Panc1 (cell line): Measurements from ENCODE around the gene ALG10B. TPM values are rescaled to one million over a fixed set of nuclear protein-coding genes. Genes with fewer than 3 reads are reported as not detected.
"Not testable (repeated sequence)": the region's sequence is repeated elsewhere in the genome, so short reads cannot be mapped to it uniquely, and the experiment has no call there.

Experiments used
- ATAC-seq: fragments of 200-7000 bp; cut with Tn5 transposase; 2 replicates; pipeline ENCODE4 v1.9.1; 2020; ENCODE audit warnings: mild to moderate bottlenecking, moderate library complexity
- BruUV-seq: library from RNA; stranded (reverse); fragments of 400-500 nt; replicated peaks from 2 replicates; lab custom pipeline; 2021; lab: Mats Ljungman, UMichigan
- CTCF ChIA-PET: fragments of 300-600 bp; sonication (Branson Sonifier 250); formaldehyde crosslinking; loops from one replicate; lab custom pipeline; 2022; ENCODE audit warnings: antibody characterized with exemption; lab: Charles Lee
- POLR2A ChIA-PET: fragments of 300-600 bp; sonication (Branson Sonifier 250); formaldehyde crosslinking; loops from one replicate; lab custom pipeline; 2022; ENCODE audit warnings: antibody characterized with exemption; lab: Charles Lee
- DNase-seq: peaks from one replicate; pipeline ENCODE4 v3.0.0-alpha.2; 2010; ENCODE audit warnings: low read depth, low spot score
- H3K27ac ChIP-seq: 2 replicates; pipeline ENCODE4 v1.5.1; 2011; ENCODE audit warnings: mild to moderate bottlenecking, low read length, inconsistent platforms
- H3K27me3 ChIP-seq: fragments of 200-500 bp; sonication (Bioruptor generic); 2 replicates; pipeline ENCODE4 v1.6.0; 2014; ENCODE audit warnings: low read length, inconsistent platforms; ENCODE audit not compliant: control insufficient read depth, insufficient read depth
- H3K36me3 ChIP-seq: fragments of 200-500 bp; sonication (Bioruptor generic); 2 replicates; pipeline ENCODE4 v1.5.1; 2014; ENCODE audit warnings: inconsistent platforms, mild to moderate bottlenecking, low read length, moderate library complexity; ENCODE audit not compliant: control insufficient read depth, insufficient read depth
- H3K4me1 ChIP-seq: 2 replicates; pipeline ENCODE4 v1.5.1; 2011; ENCODE audit warnings: inconsistent platforms, mild to moderate bottlenecking, low read length, moderate library complexity; ENCODE audit not compliant: control insufficient read depth, insufficient read depth
- H3K4me3 ChIP-seq, 2 experiments: 2 replicates each; pipeline ENCODE4 v1.5.1; 2011 to 2012; ENCODE audit warnings: low read depth in 2 of 2, low read length in 2 of 2, mild to moderate bottlenecking in 2 of 2, inconsistent platforms in 1 of 2, moderate library complexity in 1 of 2
- H3K9me3 ChIP-seq: fragments of 200-500 bp; sonication (Bioruptor generic); 2 replicates; pipeline ENCODE4 v1.5.1; 2014; ENCODE audit warnings: low read depth, mild to moderate bottlenecking, inconsistent platforms, low read length, moderate library complexity; ENCODE audit not compliant: control insufficient read depth, insufficient read depth
- POLR2AphosphoS5 ChIP-seq: IDR thresholded peaks from 2 replicates; pipeline ENCODE4 v1.6.1; 2012; ENCODE audit warnings: mild to moderate bottlenecking, low read depth, low read length, moderate library complexity
- SIN3A ChIP-seq: IDR thresholded peaks from 2 replicates; pipeline ENCODE4 v1.6.1; 2012; ENCODE audit warnings: low read depth, mild to moderate bottlenecking, low read length, moderate library complexity, borderline replicate concordance; ENCODE audit not compliant: insufficient read depth
- TCF7L2 ChIP-seq: IDR thresholded peaks from 2 replicates; pipeline ENCODE4 v1.6.1; 2011; ENCODE audit warnings: mild to moderate bottlenecking, low read depth, low read length, inconsistent platforms
- in situ Hi-C: cut with HindIII; loops from 2 replicates; pipeline ENCODE4 v1.10.0; 2016; ENCODE audit warnings: low sequenced_read_pairs, low pct_unique_long_range_greater_than_20kb
- intact Hi-C: fragments of 100-400 bp; cut with micrococcal nuclease; formaldehyde crosslinking; loops from one replicate; pipeline ENCODE4 v1.10.0; 2022; ENCODE audit not compliant: unreplicated experiment
- total RNA-seq: library from RNA; stranded (reverse); gene quantifications from one replicate; pipeline ENCODE4 v1.2.1, GENCODE V29; 2021; ENCODE audit not compliant: unreplicated experiment
- TF ChIP-seq, protein P1 (sequence below), 2 experiments: IDR thresholded peaks; 2 replicates each; pipeline ENCODE4 v1.6.1; 2011 to 2012; ENCODE audit warnings: low read depth in 2 of 2, control low read depth in 1 of 2, low read length in 1 of 2, mild to moderate bottlenecking in 1 of 2, moderate library complexity in 1 of 2; ENCODE audit not compliant: insufficient read depth in 1 of 2
- TF ChIP-seq, protein P2 (sequence below): fragments of 450-650 bp; IDR thresholded peaks from 2 replicates; pipeline ENCODE4 v1.5.1; 2017; ENCODE audit warnings: mild to moderate bottlenecking

The ALG10B gene
- total RNA-seq, 1 experiment from 2014 or later, result 7.2 TPM

DNA sequence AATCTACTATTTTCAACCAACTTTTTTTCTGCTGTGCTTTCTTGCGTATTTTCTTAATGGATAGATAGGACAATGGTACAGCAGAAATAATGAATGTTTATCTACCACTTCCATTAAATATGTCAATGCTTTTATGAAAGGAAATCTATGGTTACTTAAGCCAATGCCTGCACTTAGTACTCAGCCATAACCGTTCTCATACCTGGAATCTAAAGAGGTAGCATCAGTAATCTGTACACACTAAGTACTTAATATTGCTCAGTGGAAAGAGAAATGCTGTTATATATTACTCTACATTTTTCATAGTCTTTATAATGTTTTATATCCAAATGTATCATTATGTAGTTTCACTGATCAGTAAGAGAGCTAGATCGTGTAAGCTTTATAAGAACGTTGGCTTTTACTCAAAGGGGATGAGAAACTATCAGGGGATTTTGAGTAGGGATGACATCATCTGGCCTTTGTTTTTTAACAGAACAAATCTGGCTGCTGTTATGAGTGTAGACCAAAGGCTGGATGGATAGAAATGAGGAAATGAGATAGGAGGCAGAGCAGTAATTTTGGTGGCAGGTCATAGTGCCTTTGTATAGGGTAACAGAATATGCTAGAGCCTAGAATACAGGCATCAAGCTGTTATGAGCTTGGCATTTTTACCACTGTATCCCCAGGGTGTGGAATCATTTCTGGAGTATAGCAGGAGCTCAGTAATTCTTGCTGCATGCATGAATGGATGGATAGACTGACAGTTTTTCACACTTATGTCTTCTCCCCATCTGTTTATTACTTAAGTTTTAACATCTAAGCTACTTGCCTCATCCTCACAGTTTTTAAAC, 34.0 kb downstream of the ALG10B start:
- intact Hi-C loops, result no loop called here

DNA sequence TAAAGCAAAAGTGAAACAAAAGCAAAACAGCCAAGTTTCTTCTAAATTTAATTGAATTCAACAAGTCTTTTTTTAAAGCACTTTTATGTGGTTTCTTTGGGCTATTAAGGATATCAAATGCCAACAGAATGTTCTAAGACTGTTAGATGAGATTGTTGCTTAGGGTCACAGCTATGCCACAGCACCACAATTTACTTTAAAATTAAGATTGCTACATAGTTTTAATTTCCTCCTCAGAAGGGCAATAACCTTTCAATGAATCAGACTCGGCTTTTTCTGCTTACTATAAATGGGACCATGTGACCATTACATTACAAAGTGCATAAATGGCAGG, 34.6 kb downstream of the ALG10B start:
- H3K36me3 ChIP-seq, H3K4me3 ChIP-seq, CTCF ChIA-PET, H3K9me3 ChIP-seq, H3K27ac ChIP-seq, POLR2A ChIA-PET, H3K4me1 ChIP-seq, H3K27me3 ChIP-seq, intact Hi-C loops, BruUV-seq, ATAC-seq, in situ Hi-C loops, DNase-seq: not testable (repeated sequence)

More for the DNA sequence above, 34.0 kb downstream of the ALG10B start:
- DNase-seq (no peak), ATAC-seq (no peak)
- in situ Hi-C loops, result no loop called here
- H3K4me3 ChIP-seq, result no peak overlapping the region
- CTCF ChIA-PET, result no interaction called here
- no peaks in the 10 kb centered on the region for H3K9me3 ChIP-seq
- POLR2A ChIA-PET, result no interaction called here
- no peak overlapping the region for H3K27ac ChIP-seq
- TF ChIP-seq, protein P1, sequence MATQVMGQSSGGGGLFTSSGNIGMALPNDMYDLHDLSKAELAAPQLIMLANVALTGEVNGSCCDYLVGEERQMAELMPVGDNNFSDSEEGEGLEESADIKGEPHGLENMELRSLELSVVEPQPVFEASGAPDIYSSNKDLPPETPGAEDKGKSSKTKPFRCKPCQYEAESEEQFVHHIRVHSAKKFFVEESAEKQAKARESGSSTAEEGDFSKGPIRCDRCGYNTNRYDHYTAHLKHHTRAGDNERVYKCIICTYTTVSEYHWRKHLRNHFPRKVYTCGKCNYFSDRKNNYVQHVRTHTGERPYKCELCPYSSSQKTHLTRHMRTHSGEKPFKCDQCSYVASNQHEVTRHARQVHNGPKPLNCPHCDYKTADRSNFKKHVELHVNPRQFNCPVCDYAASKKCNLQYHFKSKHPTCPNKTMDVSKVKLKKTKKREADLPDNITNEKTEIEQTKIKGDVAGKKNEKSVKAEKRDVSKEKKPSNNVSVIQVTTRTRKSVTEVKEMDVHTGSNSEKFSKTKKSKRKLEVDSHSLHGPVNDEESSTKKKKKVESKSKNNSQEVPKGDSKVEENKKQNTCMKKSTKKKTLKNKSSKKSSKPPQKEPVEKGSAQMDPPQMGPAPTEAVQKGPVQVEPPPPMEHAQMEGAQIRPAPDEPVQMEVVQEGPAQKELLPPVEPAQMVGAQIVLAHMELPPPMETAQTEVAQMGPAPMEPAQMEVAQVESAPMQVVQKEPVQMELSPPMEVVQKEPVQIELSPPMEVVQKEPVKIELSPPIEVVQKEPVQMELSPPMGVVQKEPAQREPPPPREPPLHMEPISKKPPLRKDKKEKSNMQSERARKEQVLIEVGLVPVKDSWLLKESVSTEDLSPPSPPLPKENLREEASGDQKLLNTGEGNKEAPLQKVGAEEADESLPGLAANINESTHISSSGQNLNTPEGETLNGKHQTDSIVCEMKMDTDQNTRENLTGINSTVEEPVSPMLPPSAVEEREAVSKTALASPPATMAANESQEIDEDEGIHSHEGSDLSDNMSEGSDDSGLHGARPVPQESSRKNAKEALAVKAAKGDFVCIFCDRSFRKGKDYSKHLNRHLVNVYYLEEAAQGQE (IDR thresholded peaks at IDR 0.05; ENCODE audit: insufficient read depth in 1 of 2, low read depth in 2 of 2, low read length in 1 of 2), result no peak
- TF ChIP-seq SIN3A (no peak), POLR2AphosphoS5 (no peak), TCF7L2 (no peak)
- TF ChIP-seq, protein P2, sequence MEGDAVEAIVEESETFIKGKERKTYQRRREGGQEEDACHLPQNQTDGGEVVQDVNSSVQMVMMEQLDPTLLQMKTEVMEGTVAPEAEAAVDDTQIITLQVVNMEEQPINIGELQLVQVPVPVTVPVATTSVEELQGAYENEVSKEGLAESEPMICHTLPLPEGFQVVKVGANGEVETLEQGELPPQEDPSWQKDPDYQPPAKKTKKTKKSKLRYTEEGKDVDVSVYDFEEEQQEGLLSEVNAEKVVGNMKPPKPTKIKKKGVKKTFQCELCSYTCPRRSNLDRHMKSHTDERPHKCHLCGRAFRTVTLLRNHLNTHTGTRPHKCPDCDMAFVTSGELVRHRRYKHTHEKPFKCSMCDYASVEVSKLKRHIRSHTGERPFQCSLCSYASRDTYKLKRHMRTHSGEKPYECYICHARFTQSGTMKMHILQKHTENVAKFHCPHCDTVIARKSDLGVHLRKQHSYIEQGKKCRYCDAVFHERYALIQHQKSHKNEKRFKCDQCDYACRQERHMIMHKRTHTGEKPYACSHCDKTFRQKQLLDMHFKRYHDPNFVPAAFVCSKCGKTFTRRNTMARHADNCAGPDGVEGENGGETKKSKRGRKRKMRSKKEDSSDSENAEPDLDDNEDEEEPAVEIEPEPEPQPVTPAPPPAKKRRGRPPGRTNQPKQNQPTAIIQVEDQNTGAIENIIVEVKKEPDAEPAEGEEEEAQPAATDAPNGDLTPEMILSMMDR, result no peak
- no TSS peak for BruUV-seq
- no peaks in the 10 kb centered on the region for H3K27me3 ChIP-seq
- no peaks in the 10 kb centered on the region for H3K4me1 ChIP-seq
- H3K36me3 ChIP-seq, result no peaks in the 10 kb centered on the region

DNA sequence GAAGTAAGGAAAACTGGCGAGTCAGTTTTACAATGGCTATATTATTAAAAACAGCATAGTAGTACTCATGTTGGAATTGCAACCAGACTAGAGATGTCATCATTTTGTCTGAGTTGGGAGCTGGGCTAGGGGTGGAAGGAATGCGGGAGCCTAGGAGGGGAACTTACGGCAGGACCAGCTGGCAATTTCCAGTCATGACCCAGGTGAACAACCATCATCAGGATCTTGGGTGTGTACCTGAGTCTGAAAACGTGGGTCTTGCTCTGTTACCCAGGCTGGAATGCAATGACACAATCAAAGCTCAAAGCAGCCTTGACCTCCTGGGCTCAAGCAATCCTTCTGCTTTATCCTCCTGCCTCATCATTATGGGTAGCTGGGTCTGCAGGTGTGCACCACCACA, 50.9 kb downstream of the ALG10B start:
- POLR2A ChIA-PET, result no interaction called here
- in situ Hi-C loops (no loop called here), intact Hi-C loops (no loop called here)
- CTCF ChIA-PET, result no interaction called here
- ATAC-seq (no peak), DNase-seq (no peak)
- H3K4me3 ChIP-seq, result no peak overlapping the region
- no TSS peak for BruUV-seq
- no peak overlapping the region for H3K27ac ChIP-seq
- no peaks in the 10 kb centered on the region for H3K27me3 ChIP-seq
- no peaks in the 10 kb centered on the region for H3K9me3 ChIP-seq
- no peaks in the 10 kb centered on the region for H3K36me3 ChIP-seq
- no peaks in the 10 kb centered on the region for H3K4me1 ChIP-seq
- TF ChIP-seq, protein P2, result no peak
- TF ChIP-seq SIN3A (no peak), POLR2AphosphoS5 (no peak), TCF7L2 (no peak)
- TF ChIP-seq, protein P1 (IDR thresholded peaks at IDR 0.05; ENCODE audit: insufficient read depth in 1 of 2, low read depth in 2 of 2, low read length in 1 of 2), result no peak
